ENCODE measurements around the gene MCCC2. TPM values are rescaled to one million over a fixed set of nuclear protein-coding genes. Genes with fewer than 3 reads are reported as not detected.

MCCC2 gene
- total RNA-seq, 1 experiment from 2014 or later, result 51.1 TPM

- intact Hi-C loops (cut with micrococcal nuclease), result no loop called here
- Mint-ChIP-seq H3K27me3 (ENCODE audit: insufficient read depth, unreplicated experiment) (peaks cover 79% of the 10 kb centered on the region), H3K4me1 (ENCODE audit: insufficient read depth, unreplicated experiment) (no peaks in the 10 kb centered on the region), H3K4me3 (ENCODE audit: unreplicated experiment) (no peak overlapping the region), H3K9me3 (ENCODE audit: unreplicated experiment) (no peaks in the 10 kb centered on the region), H3K27ac (ENCODE audit: low read depth, unreplicated experiment) (no peak overlapping the region), H3K36me3 (ENCODE audit: insufficient read depth, unreplicated experiment) (no peaks in the 10 kb centered on the region)
- BruUV-seq (replicated peaks), result no TSS peak
- TF ChIP-seq, protein P1, sequence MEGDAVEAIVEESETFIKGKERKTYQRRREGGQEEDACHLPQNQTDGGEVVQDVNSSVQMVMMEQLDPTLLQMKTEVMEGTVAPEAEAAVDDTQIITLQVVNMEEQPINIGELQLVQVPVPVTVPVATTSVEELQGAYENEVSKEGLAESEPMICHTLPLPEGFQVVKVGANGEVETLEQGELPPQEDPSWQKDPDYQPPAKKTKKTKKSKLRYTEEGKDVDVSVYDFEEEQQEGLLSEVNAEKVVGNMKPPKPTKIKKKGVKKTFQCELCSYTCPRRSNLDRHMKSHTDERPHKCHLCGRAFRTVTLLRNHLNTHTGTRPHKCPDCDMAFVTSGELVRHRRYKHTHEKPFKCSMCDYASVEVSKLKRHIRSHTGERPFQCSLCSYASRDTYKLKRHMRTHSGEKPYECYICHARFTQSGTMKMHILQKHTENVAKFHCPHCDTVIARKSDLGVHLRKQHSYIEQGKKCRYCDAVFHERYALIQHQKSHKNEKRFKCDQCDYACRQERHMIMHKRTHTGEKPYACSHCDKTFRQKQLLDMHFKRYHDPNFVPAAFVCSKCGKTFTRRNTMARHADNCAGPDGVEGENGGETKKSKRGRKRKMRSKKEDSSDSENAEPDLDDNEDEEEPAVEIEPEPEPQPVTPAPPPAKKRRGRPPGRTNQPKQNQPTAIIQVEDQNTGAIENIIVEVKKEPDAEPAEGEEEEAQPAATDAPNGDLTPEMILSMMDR (IDR thresholded peaks at IDR 0.05; ENCODE audit: unreplicated experiment), result no peak
- ChIA-PET POLR2A (no interaction called here), CTCF (no interaction called here)
- DNase-seq (ENCODE audit: unreplicated experiment), result no peak
Observed at GRCh38 chr5:71699233-71699632, 112.1 kb downstream of the MCCC2 start.

- intact Hi-C loops (cut with micrococcal nuclease), result no loop called here
- no peaks in the 10 kb centered on the region for H3K36me3 Mint-ChIP-seq (ENCODE audit: insufficient read depth, unreplicated experiment)
- no peaks in the 10 kb centered on the region for H3K9me3 Mint-ChIP-seq (ENCODE audit: unreplicated experiment)
- ChIA-PET CTCF (no interaction called here), POLR2A (no interaction called here)
- TF ChIP-seq, protein P1 (IDR thresholded peaks at IDR 0.05; ENCODE audit: unreplicated experiment), result no peak
- H3K27me3 Mint-ChIP-seq (ENCODE audit: insufficient read depth, unreplicated experiment), result peaks cover 79% of the 10 kb centered on the region
- no peak for DNase-seq (ENCODE audit: unreplicated experiment)
- H3K4me1 Mint-ChIP-seq (ENCODE audit: insufficient read depth, unreplicated experiment), result no peaks in the 10 kb centered on the region
- H3K4me3 Mint-ChIP-seq (ENCODE audit: unreplicated experiment), result no peak overlapping the region
- no TSS peak for BruUV-seq (replicated peaks)
- no peak overlapping the region for H3K27ac Mint-ChIP-seq (ENCODE audit: low read depth, unreplicated experiment)
Observed at GRCh38 chr5:71699751-71700150, 112.6 kb downstream of the MCCC2 start.

DNA sequence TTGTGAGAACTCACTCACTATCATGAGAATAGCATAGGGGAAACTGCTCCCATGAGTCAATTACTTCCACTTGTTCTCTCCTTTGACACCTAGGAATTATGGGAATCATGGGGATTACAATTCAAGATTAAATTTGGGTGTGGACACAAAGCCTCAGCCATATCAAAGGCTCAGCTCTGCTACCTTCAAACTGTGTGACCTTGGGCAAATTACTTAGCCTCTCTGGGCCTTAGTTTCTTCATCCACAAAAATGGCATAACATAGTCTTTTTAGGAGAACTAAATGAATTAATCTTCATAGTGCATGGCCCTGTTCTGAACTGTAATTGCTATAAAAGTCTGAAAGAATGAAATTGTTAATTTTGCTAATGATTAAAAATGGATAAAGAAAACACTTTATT, 113.7 kb downstream of the MCCC2 start:
- H3K27me3 Mint-ChIP-seq (ENCODE audit: insufficient read depth, unreplicated experiment), result peaks cover 81% of the 10 kb centered on the region
- no peaks in the 10 kb centered on the region for H3K4me1 Mint-ChIP-seq (ENCODE audit: insufficient read depth, unreplicated experiment)
- no peak for DNase-seq (ENCODE audit: unreplicated experiment)
- intact Hi-C loops (cut with micrococcal nuclease), result no loop called here
- BruUV-seq (replicated peaks), result no TSS peak
- POLR2A ChIA-PET, result no interaction called here
- CTCF ChIA-PET, result no interaction called here
- no peak overlapping the region for H3K4me3 Mint-ChIP-seq (ENCODE audit: unreplicated experiment)
- no peak overlapping the region for H3K27ac Mint-ChIP-seq (ENCODE audit: low read depth, unreplicated experiment)
- no peaks in the 10 kb centered on the region for H3K9me3 Mint-ChIP-seq (ENCODE audit: unreplicated experiment)
- no peaks in the 10 kb centered on the region for H3K36me3 Mint-ChIP-seq (ENCODE audit: insufficient read depth, unreplicated experiment)
- TF ChIP-seq, protein P1 (IDR thresholded peaks at IDR 0.05; ENCODE audit: unreplicated experiment), result no peak

- peaks cover 81% of the 10 kb centered on the region for H3K27me3 Mint-ChIP-seq (ENCODE audit: insufficient read depth, unreplicated experiment)
- CTCF ChIA-PET, result no interaction called here
- intact Hi-C loops (cut with micrococcal nuclease), result no loop called here
- POLR2A ChIA-PET, result no interaction called here
- no peaks in the 10 kb centered on the region for H3K36me3 Mint-ChIP-seq (ENCODE audit: insufficient read depth, unreplicated experiment)
- no peaks in the 10 kb centered on the region for H3K4me1 Mint-ChIP-seq (ENCODE audit: insufficient read depth, unreplicated experiment)
- TF ChIP-seq, protein P1 (IDR thresholded peaks at IDR 0.05; ENCODE audit: unreplicated experiment), result no peak
- H3K27ac Mint-ChIP-seq (ENCODE audit: low read depth, unreplicated experiment), result no peak overlapping the region
- no TSS peak for BruUV-seq (replicated peaks)
- H3K9me3 Mint-ChIP-seq (ENCODE audit: unreplicated experiment), result no peaks in the 10 kb centered on the region
- DNase-seq (ENCODE audit: unreplicated experiment), result no peak
- H3K4me3 Mint-ChIP-seq (ENCODE audit: unreplicated experiment), result no peak overlapping the region
Observed at GRCh38 chr5:71701407-71701806, 114.3 kb downstream of the MCCC2 start.

Data from MCF 10A (cell line).